ENCODE measurements around the gene RAI1.

Gene RAI1

DNA sequence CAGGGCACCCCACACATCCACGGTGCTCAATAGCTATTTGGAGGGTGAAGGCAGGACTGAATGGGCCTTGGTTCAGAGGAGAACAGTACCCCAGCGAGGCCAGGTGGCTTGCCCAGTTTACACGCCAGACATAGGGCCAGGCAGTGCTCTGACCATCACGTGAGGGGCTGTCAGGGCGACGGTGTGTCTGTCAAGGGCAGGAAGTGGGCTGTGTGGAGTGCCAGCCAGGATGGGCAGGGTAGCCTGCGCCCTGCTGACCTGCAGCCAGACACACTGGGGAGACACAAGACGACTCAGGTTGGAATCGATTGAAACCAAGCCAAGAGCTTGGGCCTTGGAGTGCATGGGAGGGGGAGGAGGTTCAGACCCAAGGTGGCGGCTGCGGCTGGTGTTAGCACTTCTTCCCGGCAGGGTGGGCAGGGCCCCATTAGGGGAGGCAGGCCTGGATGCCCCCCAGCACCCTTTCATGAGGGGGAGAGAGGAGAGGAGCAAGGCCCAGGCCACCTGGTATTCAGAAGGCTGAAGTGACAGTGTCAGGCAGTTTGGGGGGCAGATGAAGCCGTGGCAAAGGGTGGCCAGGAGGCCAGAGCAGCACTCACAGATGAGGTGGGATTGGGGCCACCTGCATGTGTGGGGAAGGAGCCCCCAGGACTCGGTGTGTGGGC is 87.3 kb downstream of the RAI1 start:
- no peak for ATAC-seq
- Mint-ChIP-seq H3K27ac (no peak overlapping the region), H3K9me3 (no peaks in the 10 kb centered on the region), H3K4me1 (peaks cover 35% of the 10 kb centered on the region), H3K36me3 (ENCODE audit: low read depth) (no peaks in the 10 kb centered on the region), H3K27me3 (no peaks in the 10 kb centered on the region), H3K4me3 (no peak overlapping the region)
- no peak for DNase-seq

DNA sequence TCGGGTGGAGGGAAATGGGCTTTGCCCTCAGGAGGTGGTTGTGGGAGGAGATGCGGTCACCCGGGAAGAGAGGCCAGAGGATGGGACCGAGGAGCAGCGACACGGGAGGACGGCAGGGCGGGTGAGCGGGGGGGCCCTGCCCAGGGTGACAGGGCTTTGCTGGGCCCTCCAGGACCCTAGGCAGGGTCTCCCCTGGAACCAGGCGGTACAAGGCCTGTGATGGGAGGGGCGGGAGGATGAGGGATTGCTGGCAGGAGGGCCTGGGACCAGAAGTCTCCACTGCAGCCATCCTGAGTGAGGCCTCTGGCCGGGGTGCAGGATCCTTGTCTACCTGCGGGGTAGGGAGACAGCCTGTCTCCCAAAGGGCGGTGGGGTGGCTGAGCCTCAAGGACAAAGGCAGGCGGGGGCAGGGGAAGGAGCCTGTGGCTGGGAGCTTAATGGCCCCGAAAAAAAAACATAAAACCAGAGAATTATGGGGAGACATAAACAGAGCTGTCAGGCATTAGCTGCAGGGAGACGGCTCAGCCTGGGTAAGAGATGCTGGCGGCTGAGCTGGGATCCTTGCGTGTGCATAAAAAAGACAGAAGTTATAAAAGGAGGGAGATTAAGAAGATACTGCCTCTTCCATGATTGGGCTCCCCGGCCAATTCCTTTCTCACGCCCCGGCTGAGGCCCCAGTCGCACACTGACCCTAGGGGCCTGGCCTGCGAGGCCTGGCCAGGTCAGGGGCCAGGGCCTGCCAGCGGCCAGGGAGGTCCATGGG is 88.8 kb downstream of the RAI1 start:
- Mint-ChIP-seq H3K27me3 (no peaks in the 10 kb centered on the region), H3K4me1 (peaks cover 29% of the 10 kb centered on the region), H3K4me3 (no peak overlapping the region), H3K27ac (no peak overlapping the region), H3K9me3 (no peaks in the 10 kb centered on the region), H3K36me3 (ENCODE audit: low read depth) (no peaks in the 10 kb centered on the region)
- ATAC-seq (no peak), DNase-seq (no peak)

DNA sequence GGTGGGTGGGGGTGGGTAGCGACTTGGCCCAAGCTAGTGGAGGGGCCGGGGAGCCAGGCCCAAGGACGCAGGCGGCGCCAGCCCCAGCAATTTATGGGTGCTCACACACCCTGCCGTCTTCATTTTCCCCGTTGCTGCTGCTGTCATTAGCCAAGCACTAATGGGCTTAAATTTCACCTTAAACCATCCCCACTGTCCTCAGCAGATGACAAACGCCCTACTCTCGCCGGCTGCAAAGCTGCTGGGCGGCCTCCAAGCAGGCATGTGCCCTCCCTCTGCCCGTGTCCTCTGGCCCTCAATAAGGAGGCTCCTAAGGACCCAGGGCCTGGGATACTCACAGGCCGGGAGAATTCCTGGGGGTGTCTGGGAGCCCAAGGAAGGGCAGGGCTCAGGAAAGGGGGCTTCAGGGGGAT is 89.4 kb downstream of the RAI1 start:
- ATAC-seq: no peak
- H3K27me3 Mint-ChIP-seq: no peaks in the 10 kb centered on the region

DNA sequence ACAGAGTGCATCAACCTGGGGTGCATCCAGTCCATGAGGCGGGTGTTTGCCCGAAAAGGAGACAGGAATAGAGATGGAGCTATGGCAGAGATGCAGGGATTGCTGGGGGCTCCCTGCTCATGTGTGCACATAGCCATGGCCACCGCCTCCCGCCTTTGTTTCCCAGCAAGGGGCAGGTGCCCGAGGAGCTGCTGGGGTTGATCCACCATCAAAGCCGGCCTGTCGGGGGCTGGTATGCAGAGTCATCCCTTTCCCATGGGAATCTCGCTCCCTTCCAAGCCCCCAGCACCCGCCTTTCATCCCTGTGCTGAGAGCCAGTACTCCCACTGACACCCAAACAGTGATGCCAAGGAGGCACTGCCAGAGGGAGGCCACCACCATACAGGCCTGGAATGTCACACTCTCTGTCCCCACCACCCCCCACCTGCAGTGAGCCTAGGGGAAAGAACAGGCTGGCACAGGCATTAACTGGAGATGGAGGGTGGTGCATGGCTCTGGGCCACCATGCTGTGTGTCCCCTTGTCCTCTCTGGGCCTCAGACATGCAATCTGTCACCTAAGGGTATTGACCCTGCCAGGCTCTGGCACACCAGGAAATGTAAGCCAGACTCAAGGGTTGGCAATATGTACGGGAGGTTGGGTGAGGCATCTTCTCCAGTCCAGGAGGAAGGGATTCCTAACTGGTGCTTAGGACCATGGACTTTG is 90.4 kb downstream of the RAI1 start:
- Mint-ChIP-seq H3K36me3 (ENCODE audit: low read depth) (no peaks in the 10 kb centered on the region), H3K9me3 (no peaks in the 10 kb centered on the region)

More for the DNA sequence above, 89.4 kb downstream of the RAI1 start:
- peaks cover 23% of the 10 kb centered on the region for H3K4me1 Mint-ChIP-seq
- H3K4me3 Mint-ChIP-seq: no peak overlapping the region
- H3K27ac Mint-ChIP-seq: no peak overlapping the region
- DNase-seq: no peak
- no peaks in the 10 kb centered on the region for H3K9me3 Mint-ChIP-seq
- H3K36me3 Mint-ChIP-seq (ENCODE audit: low read depth): no peaks in the 10 kb centered on the region

DNA sequence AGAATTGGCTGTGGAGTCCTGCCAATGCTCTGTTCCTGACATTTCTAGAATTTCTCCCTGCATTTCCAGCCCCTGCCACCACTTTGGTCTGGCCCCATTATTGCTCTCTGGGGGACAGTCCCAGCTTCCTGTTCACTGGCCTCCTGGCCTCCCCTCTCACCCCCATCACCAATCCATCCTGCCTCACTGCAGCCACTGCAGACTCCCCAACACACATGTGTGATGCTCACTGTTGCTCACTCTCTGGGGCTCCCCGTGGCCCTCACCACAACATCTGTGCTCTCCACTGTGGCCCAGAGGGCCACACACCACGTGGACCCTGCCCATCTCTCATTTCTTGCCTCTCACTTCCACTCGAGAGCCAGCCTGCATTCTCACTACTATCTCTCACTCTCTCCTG is 91.0 kb downstream of the RAI1 start:
- H3K4me1 Mint-ChIP-seq: peaks cover 11% of the 10 kb centered on the region
- no peak overlapping the region for H3K27ac Mint-ChIP-seq
- no peak overlapping the region for H3K4me3 Mint-ChIP-seq
- ATAC-seq (no peak), DNase-seq (no peak)
- no peaks in the 10 kb centered on the region for H3K9me3 Mint-ChIP-seq
- no peaks in the 10 kb centered on the region for H3K36me3 Mint-ChIP-seq (ENCODE audit: low read depth)
- H3K27me3 Mint-ChIP-seq: no peaks in the 10 kb centered on the region

More for the DNA sequence above, 90.4 kb downstream of the RAI1 start:
- ATAC-seq (no peak), DNase-seq (no peak)
- H3K4me3 Mint-ChIP-seq: no peak overlapping the region
- H3K4me1 Mint-ChIP-seq: peaks cover 13% of the 10 kb centered on the region
- H3K27ac Mint-ChIP-seq: no peak overlapping the region
- H3K27me3 Mint-ChIP-seq: no peaks in the 10 kb centered on the region

DNA sequence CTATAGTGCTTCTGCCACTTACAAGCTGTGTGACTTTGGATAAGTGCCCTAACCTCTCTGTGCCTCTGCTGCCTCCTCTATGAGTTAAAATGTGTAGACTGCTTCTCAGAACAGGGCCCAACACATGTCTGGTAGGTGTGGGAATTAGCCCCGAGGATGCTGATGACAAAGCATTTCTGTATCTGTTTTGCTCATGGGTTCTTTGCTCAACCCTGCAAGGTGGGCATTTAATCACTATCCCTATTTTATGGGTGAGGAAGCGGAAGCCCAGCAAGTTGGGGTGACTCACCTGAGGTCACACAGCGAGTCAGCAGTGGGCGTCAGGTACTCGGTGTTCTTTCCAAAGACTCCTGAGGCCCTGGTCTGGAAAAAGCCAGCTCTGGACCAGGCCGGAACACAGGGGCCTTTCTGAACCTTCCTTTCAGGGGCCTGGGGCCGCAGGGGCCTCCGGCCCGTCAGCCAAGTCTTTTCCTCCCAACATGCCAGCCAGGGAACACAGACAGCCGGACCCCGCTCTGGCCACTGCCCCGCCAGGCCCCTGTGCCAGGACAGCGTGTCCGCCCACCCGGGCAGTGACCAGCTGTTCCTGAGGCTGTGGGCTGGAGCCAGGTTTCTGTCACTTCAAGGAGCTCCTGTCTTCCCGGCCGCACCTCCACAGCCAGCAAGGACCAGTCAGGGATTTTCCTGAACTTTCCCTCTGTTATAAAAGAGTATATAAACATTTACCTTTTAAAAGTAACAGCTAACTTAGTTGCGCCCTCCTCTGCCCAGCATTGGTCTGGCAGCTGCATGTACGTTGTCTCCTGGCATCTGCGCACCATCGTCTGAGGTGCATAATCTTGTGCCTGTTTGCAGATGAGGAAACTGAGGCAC is 93.0 kb downstream of the RAI1 start:
- ATAC-seq: no peak
- H3K9me3 Mint-ChIP-seq: no peaks in the 10 kb centered on the region
- DNase-seq: no peak
- no peaks in the 10 kb centered on the region for H3K36me3 Mint-ChIP-seq (ENCODE audit: low read depth)
- peaks cover 11% of the 10 kb centered on the region for H3K4me1 Mint-ChIP-seq
- H3K4me3 Mint-ChIP-seq: no peak overlapping the region
- H3K27ac Mint-ChIP-seq: no peak overlapping the region
- no peaks in the 10 kb centered on the region for H3K27me3 Mint-ChIP-seq

DNA sequence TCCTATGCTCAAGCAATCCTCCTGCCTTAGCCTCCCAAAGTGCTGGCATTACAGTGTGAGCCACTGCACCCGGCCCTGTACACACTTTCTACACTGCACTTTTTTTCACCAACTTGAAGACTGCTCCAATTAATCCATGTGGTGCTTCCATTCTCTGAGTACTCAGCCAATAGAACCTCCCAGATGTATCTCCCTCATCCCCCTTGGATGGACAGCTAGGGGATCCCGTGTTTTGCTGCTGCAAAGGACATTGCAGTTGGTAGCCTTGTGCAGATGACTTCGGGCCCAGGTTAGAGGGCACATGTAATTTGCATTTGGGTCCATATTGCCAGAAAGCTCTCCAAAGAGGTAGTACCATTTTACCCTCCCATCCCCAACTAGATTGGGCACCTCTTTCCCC is 95.6 kb downstream of the RAI1 start:
- peaks cover 8% of the 10 kb centered on the region for H3K27me3 Mint-ChIP-seq

DNA sequence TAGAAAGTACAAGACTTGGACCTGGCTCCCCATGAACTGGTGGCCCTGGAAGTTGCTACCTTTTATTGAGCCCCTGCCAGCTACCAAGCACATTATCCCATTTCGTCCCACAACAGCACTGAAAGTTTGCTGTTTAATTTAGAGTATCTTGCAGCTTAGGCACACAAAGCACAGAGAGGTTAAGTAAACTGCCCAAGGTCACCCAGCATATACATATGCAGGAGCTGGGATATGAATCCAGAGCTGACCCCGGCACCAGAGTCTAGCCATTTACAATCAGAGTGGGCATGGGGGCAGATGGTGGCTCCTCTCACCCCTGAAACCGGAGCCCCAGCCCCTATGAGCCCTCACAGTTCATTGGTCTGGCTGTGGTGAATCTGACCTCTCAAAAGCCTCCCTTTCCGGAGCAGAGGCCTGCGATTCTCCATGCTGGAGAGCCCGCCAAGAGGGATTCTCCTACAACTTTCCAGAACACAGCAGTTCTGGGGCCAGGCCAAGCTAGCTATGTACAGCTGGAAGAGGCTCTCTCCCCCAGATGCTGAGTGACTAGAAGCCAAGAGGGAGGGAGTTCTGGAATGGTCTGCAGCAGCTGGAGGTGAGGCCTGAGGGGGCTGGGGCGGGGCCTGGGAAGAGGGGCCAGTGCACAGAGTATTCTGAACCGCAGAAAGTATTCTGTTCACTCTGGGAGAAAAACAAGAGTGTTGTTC is 97.2 kb downstream of the RAI1 start:
- Mint-ChIP-seq H3K4me3 (no peak overlapping the region), H3K4me1 (peaks cover 11% of the 10 kb centered on the region), H3K27ac (no peak overlapping the region), H3K27me3 (peaks cover 8% of the 10 kb centered on the region), H3K9me3 (no peaks in the 10 kb centered on the region), H3K36me3 (ENCODE audit: low read depth) (no peaks in the 10 kb centered on the region)
- ATAC-seq (no peak), DNase-seq (no peak)

More for the DNA sequence above, 95.6 kb downstream of the RAI1 start:
- ATAC-seq (no peak), DNase-seq (no peak)
- no peak overlapping the region for H3K27ac Mint-ChIP-seq
- peaks cover 17% of the 10 kb centered on the region for H3K4me1 Mint-ChIP-seq
- no peak overlapping the region for H3K4me3 Mint-ChIP-seq
- H3K9me3 Mint-ChIP-seq: no peaks in the 10 kb centered on the region
- no peaks in the 10 kb centered on the region for H3K36me3 Mint-ChIP-seq (ENCODE audit: low read depth)

DNA sequence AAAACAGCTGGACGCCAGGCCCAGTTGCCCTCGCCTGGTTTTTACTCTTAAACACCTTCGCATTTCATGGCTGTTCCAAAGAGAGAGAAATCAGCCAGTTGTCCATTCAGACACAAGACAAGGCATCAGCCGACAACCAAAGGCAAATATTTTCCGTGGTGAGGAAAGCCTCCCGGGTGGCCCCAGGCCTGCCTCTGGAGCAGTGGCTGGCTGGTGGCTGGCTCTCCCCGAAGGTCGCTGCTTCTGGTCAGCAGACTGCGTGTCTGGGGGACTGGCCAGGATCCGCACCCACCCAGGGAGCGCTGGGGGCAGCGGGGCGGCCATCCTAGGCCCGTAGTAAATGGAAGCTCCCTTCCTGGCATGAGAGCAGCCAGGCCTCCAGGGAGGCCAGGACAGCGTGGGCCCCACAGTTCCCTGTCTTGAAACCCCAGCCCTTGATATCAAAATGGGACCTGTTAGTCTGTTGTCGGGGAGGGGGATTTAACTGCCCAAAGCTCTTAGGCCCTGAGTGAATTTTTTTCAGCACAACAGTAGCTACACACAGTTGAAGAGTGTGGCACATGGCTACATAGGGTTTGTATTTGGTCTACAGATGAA is 97.9 kb downstream of the RAI1 start:
- no peak for DNase-seq
- H3K27me3 Mint-ChIP-seq: peaks cover 8% of the 10 kb centered on the region
- H3K27ac Mint-ChIP-seq: no peak overlapping the region

DNA sequence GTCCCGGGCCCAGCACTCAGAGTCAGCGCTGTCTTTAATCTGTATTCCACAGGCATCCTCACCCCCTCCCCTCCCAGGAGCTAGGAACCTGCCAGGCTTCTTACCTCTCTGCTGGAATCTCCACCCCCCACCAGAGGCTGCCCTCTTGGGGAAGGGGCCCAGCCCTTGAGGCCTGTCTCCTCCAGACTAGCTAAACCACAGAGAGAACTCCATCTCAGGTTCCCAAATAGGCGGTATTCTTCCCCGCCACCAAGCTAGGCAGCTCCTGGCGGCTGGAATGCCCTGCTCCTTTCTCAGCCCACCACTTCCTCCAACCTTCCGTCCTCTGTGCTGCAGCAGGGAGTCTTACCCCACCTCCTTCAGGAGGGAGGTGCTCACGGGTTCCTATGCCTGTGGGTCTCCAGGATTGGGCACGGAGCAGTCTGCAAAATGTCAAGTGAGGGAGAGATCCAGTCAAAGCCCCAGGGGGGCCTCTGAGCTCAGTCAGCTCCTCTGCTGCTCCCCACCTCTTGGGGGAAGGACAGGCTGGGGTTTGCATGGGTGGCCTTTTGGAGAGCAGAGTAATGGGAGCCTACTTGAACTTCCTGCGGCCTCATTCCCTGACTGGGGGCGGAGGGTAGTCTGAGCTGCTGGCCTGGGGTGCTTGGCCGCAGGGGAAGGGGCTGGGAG is 99.8 kb downstream of the RAI1 start:
- no peaks in the 10 kb centered on the region for H3K36me3 Mint-ChIP-seq (ENCODE audit: low read depth)
- ATAC-seq (no peak), DNase-seq (no peak)
- peaks cover 10% of the 10 kb centered on the region for H3K27me3 Mint-ChIP-seq
- no peak overlapping the region for H3K27ac Mint-ChIP-seq
- no peak overlapping the region for H3K4me3 Mint-ChIP-seq
- H3K4me1 Mint-ChIP-seq: peaks cover 22% of the 10 kb centered on the region
- H3K9me3 Mint-ChIP-seq: no peaks in the 10 kb centered on the region

More for the DNA sequence above, 97.9 kb downstream of the RAI1 start:
- no peaks in the 10 kb centered on the region for H3K9me3 Mint-ChIP-seq
- H3K4me3 Mint-ChIP-seq: no peak overlapping the region
- ATAC-seq: no peak
- peaks cover 9% of the 10 kb centered on the region for H3K4me1 Mint-ChIP-seq
- no peaks in the 10 kb centered on the region for H3K36me3 Mint-ChIP-seq (ENCODE audit: low read depth)

DNA sequence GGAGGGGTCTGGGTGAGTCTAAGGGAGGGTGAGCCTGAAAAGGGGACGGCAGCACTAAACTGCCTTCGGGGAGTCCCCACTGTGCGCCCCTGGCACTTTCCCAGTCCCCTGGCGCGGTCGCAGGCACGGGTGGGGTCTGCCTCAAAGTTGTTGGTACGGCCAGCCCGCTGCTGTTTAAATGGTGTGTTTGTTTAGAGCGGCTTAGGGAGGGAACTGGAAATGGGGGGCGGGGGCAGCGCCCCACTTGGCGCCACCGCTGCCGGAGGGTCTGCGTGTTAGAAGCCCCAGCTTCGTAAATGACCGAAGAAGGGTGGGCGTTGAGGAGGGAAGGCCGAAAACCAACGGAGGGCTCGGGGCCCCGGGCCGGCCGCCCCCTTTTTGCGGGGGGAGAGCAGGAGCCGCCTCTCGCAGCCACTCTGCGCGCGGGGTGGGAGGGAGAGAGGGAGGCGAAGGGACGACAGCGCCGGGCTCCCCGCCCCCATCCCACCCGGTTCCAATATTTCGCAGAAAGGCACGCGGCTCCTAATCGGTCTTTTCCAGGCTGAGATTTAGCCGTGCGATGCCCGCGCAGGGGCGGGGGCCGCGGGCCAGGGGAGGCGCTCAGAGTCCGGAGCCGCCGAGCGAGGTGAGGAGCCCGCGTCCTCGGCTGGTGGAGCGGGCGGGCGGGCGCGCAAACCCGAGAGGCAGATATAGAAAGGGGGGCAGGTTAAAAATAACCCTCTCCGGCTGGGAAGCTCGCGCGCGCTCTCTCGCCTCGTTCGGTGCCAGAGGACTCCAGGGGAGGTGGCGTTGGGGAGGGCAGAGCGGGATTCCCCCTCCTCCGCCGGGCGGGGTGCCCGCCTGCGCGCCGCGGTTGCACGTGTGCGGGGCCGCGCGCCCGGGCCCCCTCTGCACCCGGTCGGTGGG is 100.6 kb downstream of the RAI1 start:
- Mint-ChIP-seq H3K4me3 (peak overlapping the region; percentile 21), H3K36me3 (ENCODE audit: low read depth) (no peaks in the 10 kb centered on the region), H3K27ac (no peak overlapping the region), H3K27me3 (peaks cover 10% of the 10 kb centered on the region), H3K4me1 (peaks cover 22% of the 10 kb centered on the region), H3K9me3 (no peaks in the 10 kb centered on the region)
- DNase-seq (peak; percentile 31), ATAC-seq (no peak)

DNA sequence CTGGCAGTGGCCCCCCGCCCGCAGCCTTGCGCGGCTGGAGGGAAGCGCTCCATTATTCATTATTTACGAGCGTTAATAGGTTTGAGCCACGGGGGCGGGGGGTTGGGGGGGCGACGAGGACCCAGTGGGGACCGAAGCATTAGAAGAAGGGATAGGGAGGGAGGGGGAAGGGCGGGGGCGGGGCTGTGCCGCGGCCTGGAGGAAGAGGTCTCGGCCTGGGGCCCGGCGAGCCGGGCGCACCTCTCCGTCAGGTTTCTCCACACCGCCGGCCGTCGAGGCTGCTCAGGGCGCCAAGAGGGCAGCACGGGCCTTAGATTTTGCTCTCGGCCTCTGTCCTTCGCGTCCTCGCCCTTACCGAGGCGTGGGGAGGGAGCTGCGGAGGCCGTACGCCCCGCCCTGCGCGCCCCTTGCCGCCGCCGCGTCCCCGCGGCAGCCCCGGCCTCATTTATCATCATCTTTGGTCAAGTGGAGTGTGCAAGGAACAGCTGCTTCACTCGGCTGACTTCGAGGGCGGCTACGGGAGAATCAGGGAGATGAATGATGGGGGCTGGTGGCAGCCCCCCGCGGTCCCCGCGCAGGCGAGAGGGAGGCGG is 101.4 kb downstream of the RAI1 start:
- Mint-ChIP-seq H3K4me3 (peak overlapping the region; percentile 45), H3K9me3 (no peaks in the 10 kb centered on the region), H3K36me3 (ENCODE audit: low read depth) (no peaks in the 10 kb centered on the region), H3K27ac (no peak overlapping the region), H3K27me3 (peaks cover 10% of the 10 kb centered on the region), H3K4me1 (peaks cover 22% of the 10 kb centered on the region)
- ATAC-seq: no peak
- no peak for DNase-seq

Measured in activated naive CD8-positive, alpha-beta T cell treated with anti-CD3 and anti-CD28 coated beads, Interleukin-2, amount 50 U/mL, for 24 hours (primary cell).